Adrenal gland (tissue), 12 donors: Measurements from ENCODE around the gene TSPAN32. TPM values are rescaled to one million over a fixed set of nuclear protein-coding genes. Genes with fewer than 3 reads are reported as not detected.

Source experiments
- DNase-seq, 7 donors: peaks; one replicate each; pipeline ENCODE4 v3.0.0-alpha.2; 2019 to 2020
- H3K27ac ChIP-seq, 5 donors: fragments of 200-600 bp; sonication (generic) in 4 of 5; 1 replicate in 3 of 5; 2 replicates in 2 of 5; pipeline versions ENCODE4 v1.5.1 to v1.8.0; 2016 to 2020; ENCODE audit warnings: mild to moderate bottlenecking in 1 of 5
- H3K27me3 ChIP-seq: fragments of 200-600 bp; 2 replicates; pipeline ENCODE4 v1.8.0; 2021
- H3K36me3 ChIP-seq, 2 donors: fragments of 200-600 bp; replicated peaks in 1 of 2; 1 replicate in 1 of 2; 2 replicates in 1 of 2; pipeline versions ENCODE4 v1.5.1 to v1.8.0; 2018 to 2022
- H3K4me1 ChIP-seq, 2 donors: fragments of 200-600 bp; replicated peaks in 1 of 2; 1 replicate in 1 of 2; 2 replicates in 1 of 2; pipeline versions ENCODE4 v1.5.1 to v1.8.0; 2018 to 2021
- H3K4me3 ChIP-seq, 4 donors: fragments of 200-600 bp; sonication (generic) in 3 of 4; one replicate each; pipeline ENCODE4 v1.5.1; 2016 to 2018
- H3K9me3 ChIP-seq, 3 donors: fragments of 200-600 bp; sonication (generic) in 1 of 3; replicated peaks in 1 of 3; 1 replicate in 2 of 3; 2 replicates in 1 of 3; pipeline versions ENCODE4 v1.5.1 to v1.8.0; 2016 to 2021
- CTCF ChIP-seq, 6 experiments: fragments of 450-650 bp in 4 of 6; fragments of 200-600 bp in 2 of 6; sonication (generic) in 1 of 6; IDR thresholded peaks; 1 replicate in 5 of 6; 2 replicates in 1 of 6; pipeline versions ENCODE4 v1.5.1 to v1.8.0; 2016 to 2021; ENCODE audit warnings: antibody characterized with exemption in 6 of 6, mild to moderate bottlenecking in 2 of 6, moderate library complexity in 1 of 6
- POLR2A ChIP-seq, 2 donors: fragments of 450-650 bp; IDR thresholded peaks; one replicate each; pipeline ENCODE4 v1.6.1; 2017; ENCODE audit warnings: antibody characterized with exemption in 2 of 2, mild to moderate bottlenecking in 2 of 2, moderate library complexity in 1 of 2
- whole genome bisulfite sequencing, 4 donors: extraction: QIAGEN DNeasy Blood & Tissue Kit in 2 of 4; methylation state at CpG; one replicate each; pipeline versions ENCODE4 v1.1.5 to v1.1.7; 2013 to 2017; 5-methylcytosine and 5-hydroxymethylcytosine counted together
- intact Hi-C, 2 donors: fragments of 100-400 bp; cut with DNase I; formaldehyde crosslinking; loops; one replicate each; pipeline versions ENCODE4 v1.14.1 to v1.15.0; 2022 to 2023
- polyA plus RNA-seq, 3 donors: library from polyadenylated mRNA; stranded (reverse); fragments of 200-250 nt in 2 of 3; fragments of 350-450 nt in 1 of 3; fragmentation: Illumina TruSeq in 1 of 3; extraction: RNeasy Lipid Tissue Mini Kit (QIAGEN cat#74804) in 1 of 3; gene quantifications; one replicate each; pipeline ENCODE4 v1.2.3, GENCODE V29; 2013 to 2014
- total RNA-seq, 9 donors: library from RNA; depleted of rRNA in 4 of 9; stranded (reverse); fragments of >200 nt in 4 of 9; fragments of 120-200 nt in 1 of 9; fragmentation: NEBNext Ultra II Directional in 1 of 9; extraction: Animal tissue kit (Norgen Biotek cat#: 25700) in 1 of 9; gene quantifications; one replicate each; pipeline versions ENCODE4 v1.1.0 to v1.2.4, GENCODE V29; 2013 to 2023
- donor health status: healthy with polysubstance abuse.
- donor health status: Bipolar disorder and iron deficiency.
- donor health status: DM: yes; HTN: yes; CAD: no.
- donor health status: DM: no; HTN: no; CAD: no.
- donor health status: DM: no; HTN: no; CAD: no.
- donor health status: DM: yes; HTN: yes; CAD: no.

Gene TSPAN32
- total and polyA plus RNA-seq, 12 donors: 0.14 to 7.0 (median 0.88) TPM; not detected in 4

- no peak for TF ChIP-seq CTCF (IDR thresholded peaks at IDR 0.05)
- no peak for TF ChIP-seq POLR2A (IDR thresholded peaks at IDR 0.05)
- Histone ChIP-seq H3K4me1 (no peaks in the 10 kb centered on the region), H3K36me3 (no peaks in the 10 kb centered on the region), H3K27ac (no peak overlapping the region), H3K4me3 (no peak overlapping the region), H3K27me3 (peaks cover 4% of the 10 kb centered on the region), H3K9me3 (no peaks in the 10 kb centered on the region)
- 78 to 87% (median 84%) methylated on average over 9 to 17 of the region's 17 CpGs for WGBS, 4 donors
- intact Hi-C loops: loop anchor here in 1 of 2 donors (10.0 kb wide), 1 partner anchor 609 kb away; a partner anchor contains a TSS
- DNase-seq: peak in 1 of 7 donors; percentile 5
Measured at GRCh38 chr11:2295971-2296912, 5.6 kb upstream of the TSPAN32 start.

GRCh38 chr11:2296913-2297622, 4.7 kb upstream of the TSPAN32 start:
- Histone ChIP-seq H3K4me1 (no peaks in the 10 kb centered on the region), H3K4me3 (no peak overlapping the region)
- 85 to 92% (median 86%) methylated on average over 10 to 13 of the region's 13 CpGs for WGBS, 4 donors

GRCh38 chr11:2297623-2298030, 4.2 kb upstream of the TSPAN32 start:
- no peak for DNase-seq
- no peak overlapping the region for H3K4me3 ChIP-seq
- peaks cover 4% of the 10 kb centered on the region for H3K27me3 ChIP-seq
- no peak overlapping the region for H3K27ac ChIP-seq
- 48 to 80% (median 57%) methylated on average over 1 of the region's 1 CpG for WGBS, 4 donors
- intact Hi-C loops: loop anchor here in 1 of 2 donors (10.0 kb wide), 1 partner anchor 607 kb away; a partner anchor contains a TSS
- no peaks in the 10 kb centered on the region for H3K4me1 ChIP-seq
- no peak for TF ChIP-seq CTCF (IDR thresholded peaks at IDR 0.05)
- no peak for TF ChIP-seq POLR2A (IDR thresholded peaks at IDR 0.05)
- no peaks in the 10 kb centered on the region for H3K9me3 ChIP-seq
- no peaks in the 10 kb centered on the region for H3K36me3 ChIP-seq

More at GRCh38 chr11:2296913-2297622, 4.7 kb upstream of the TSPAN32 start:
- peak in 3 of 7 donors; percentile 8 to 40 (median 16) for DNase-seq
- no peaks in the 10 kb centered on the region for H3K9me3 ChIP-seq
- no peak for TF ChIP-seq CTCF (IDR thresholded peaks at IDR 0.05)
- peaks cover 4% of the 10 kb centered on the region for H3K27me3 ChIP-seq
- intact Hi-C loops: loop anchor here in 1 of 2 donors (10.0 kb wide), 1 partner anchor 608 kb away; a partner anchor contains a TSS
- H3K36me3 ChIP-seq: no peaks in the 10 kb centered on the region
- no peak overlapping the region for H3K27ac ChIP-seq
